NK-92 (cell line): ENCODE results near the gene SUSD5.
"Not testable (repeated sequence)": the region's sequence is repeated elsewhere in the genome, so short reads cannot be mapped to it uniquely, and the experiment has no call there.

Experiments used
- DNase-seq: peaks from one replicate; lab custom pipeline; 2025; ENCODE audit not compliant: unreplicated experiment; lab: John Stamatoyannopoulos, UW

Gene SUSD5

DNA sequence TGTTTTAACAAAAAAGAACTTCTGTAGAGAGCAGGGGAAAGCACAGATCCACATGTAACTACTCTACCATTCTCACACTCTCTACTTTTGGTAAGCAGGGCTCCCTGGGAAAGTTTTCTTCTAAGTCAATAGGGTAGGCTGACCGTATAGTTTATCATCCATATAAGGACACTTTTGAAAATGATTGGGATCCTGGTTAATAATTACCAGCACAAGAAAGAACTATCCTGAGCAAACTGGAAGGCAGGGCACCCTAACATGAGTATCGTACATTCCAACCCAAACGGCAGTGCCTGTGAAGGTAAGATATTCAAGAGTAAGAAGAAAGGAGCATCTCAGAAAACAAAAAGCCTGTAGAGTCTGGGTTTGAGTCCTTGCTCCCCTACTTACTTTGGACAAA, 22.1 kb downstream of the SUSD5 start:
- no peak for DNase-seq

DNA sequence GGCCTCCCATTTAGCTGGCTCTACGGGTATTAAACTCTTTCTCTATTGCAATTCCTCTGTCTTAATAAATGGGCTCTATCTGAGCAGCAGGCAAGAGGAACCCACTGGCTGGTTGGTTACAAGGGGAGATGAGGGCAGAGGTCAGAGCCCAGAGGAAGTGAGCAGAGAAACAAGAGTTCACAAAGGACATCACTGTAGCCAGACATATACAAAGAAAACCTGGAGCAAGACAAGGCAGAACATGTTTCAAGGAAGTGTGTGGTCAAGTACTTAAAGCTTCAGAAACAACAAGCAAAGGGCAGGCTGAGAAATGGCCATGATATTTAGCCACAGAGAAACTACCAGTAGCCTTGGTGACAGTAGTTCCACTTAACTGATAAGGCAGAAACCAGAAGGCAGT, 24.3 kb downstream of the SUSD5 start:
- DNase-seq = no peak

DNA sequence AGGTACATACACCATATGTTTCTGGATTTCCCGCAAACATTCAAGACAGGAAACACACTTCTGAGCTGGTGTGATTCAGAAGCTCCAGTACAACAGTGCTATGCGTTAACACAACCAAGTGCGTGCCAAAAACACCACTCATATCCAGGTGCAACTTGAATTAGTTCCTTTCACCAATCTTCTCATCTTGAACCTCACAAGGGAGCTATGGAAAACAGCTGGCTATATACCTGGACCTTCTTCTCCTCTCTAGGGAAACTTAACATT, 31.3 kb downstream of the SUSD5 start:
- no peak for DNase-seq

DNA sequence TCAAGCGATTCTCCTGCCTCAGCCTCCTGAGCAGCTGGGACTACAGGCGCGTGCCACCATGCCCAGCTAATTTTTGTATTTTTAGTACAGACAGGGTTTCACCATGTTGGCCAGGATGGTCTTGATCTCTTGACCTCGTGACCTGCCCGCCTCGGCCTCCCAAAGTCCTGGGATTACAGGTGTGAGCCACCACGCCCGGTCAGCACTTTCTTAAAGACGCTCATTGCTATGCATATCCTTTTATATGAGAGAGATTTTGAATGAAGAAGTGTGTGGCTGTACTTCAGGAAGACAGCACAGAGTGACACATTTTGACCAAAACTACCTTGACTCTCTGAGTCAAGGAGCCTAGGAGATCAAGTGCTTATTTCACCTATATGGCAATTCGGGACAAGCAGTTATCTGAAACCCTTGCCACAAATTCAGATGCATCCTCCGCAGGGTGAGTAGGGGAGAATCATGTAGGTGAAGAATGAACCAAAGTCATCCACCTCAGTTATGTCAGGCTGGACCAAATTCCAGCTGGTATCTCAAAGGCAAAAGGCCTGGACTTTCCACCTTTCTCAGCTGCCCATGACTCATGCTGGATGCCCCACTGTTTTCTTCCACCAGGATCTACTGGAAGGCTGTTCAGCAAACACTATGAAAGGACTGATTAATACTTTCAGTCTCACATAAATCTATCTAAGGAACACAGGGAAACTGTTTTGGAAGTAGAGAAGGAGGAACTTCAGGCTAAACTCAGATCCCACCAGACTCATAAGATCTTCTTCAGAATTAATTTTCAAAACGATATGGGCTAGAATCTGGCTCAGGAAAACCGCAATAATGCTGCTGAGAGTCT, 31.9 kb downstream of the SUSD5 start:
- no peak for DNase-seq

DNA sequence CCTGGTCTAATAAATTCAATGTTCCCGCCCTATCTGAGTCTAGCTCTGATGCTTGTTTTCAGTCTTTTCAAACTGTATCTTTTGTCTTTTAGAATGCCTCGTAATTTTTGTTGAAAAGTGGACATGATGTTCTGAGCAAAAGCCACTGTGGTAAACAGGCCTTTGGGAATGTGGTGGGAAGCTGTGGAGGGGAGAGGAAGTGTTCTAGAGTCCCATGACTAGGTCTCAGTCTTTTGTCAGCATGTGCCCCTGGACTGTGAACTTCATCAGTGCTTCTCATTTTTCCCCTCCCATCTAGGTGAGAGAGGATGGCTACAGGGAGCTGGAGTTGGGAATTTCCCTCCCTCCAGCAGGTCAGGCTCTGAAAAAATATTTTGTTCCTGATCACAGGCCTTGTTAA, 33.7 kb downstream of the SUSD5 start:
- DNase-seq = no peak

DNA sequence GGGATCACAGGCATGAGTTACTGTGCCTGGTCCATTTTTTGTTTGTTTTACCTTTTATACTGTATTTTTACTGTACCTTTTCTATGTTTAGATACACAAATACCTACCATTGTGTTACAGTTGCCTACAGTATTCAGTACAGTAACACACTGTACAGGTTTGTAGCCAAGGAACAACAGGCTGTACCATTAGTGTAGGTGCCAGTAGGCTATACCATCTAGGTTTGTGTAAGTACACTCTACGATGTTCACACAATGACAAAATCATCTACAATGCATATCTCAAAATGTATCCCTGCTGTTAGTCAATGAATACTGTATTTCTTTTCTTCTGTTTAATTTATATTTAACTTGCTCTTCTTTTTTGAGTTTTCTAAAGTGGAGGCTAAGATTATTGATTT, 37.0 kb downstream of the SUSD5 start:
- not testable (repeated sequence) for DNase-seq

DNA sequence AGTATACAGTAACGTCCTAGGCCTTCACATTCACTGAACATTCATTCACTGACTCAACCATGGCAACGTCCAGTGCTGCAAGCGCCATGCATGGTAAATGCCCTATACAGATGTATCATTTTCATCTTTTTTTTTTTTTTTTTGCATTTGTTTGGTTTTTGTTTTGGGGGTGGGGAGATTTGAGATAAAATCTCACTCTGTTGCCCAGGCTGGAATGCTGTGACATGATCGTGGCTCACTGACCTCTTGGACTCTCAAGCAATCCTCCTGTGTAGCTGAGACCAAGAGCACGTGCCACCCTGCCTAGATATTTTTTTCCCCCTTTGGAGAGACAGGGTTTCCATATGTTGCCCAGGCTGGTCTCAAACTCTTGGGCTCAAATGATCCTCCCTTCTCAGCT, 37.4 kb downstream of the SUSD5 start:
- DNase-seq = no peak

DNA sequence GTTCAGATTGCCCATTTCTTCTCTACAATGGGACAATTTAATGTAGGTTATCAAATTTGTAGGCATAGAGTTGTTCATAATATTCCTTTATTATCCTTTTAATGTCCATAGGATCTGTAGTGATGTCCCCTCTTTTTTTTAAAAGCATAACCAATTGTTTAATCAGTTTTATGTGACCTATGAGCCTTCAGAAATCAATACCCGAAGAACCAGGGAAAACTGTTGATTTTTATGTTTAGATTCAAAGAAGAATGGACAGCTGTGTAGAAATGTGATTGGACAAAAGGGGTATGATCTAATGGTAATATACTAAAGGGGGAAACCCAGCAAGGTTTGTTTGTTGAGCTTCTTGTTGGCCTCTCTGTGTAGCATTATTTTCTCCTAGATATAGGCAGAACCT, 39.5 kb downstream of the SUSD5 start:
- DNase-seq = no peak

DNA sequence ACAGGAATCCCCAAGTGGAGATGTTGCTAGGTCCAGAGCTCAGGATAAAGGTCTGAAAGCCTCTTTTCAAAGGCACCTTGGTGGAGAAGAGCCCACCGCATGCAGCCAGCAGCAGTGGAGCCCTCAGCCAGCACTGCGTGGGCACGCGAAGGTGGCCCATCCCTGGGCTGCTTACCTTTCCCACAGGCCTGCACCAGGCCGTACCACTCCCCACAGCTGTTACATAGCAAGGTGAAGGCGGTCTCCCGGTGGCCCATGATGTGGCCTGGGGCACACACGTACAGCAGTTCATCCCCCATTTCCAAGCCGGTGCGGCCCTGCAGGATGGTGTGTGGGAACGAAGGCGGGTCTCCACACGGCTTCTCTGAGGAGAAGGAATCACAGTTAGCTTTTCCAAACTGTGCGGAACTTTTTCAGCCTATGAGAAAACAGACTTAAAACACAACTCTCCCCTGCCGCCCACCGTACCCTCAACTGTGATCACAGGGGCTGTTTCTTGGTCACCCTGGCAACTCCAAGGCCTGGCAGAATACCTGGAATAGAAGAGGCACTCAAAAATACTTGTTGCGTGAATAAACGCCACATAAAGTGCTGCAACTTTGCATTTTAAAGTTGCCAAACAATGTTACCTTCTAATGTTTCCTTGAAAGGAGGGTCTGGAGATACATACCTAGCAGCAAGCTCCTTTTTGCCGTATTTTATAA, 43.7 kb downstream of the SUSD5 start:
- no peak for DNase-seq

DNA sequence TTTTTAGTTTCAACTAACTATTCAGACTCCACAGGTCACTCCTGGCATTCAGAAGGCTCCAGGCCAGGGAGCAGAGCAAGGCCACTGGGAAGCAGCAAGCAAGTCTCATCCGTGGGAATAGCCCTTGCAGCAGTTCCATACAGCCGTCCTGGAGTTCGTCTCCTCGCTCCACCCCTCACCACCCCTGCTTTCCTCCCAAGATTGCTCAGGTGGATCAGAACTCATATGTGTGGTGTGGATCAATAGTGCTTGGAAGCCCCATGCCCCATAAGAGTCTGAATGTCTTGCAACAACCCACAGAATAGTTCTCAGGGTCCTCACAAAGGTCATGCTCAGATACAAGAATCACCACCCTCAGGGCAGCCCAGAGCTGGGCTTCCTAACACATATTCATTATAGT, 44.5 kb downstream of the SUSD5 start:
- DNase-seq = no peak

DNA sequence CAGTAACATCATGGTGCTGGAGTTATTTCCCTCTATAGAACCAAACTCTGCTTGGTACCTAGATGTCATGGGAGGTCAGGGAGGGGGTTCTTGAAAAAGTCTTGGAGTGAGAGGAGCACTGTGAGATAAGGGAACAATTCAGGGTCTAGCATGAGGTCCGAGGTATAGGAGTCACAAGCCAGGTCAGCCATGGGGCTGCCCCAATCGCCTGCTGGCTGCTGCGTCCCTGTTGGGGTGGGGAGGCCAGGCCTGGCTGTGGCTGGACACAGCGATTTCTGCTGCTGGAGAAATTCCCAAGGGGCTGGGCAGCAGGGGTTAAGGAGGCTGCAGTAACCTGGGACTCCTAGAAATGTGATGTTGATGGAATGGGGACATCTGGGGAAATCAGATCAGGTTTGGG, 44.9 kb downstream of the SUSD5 start:
- DNase-seq = no peak

DNA sequence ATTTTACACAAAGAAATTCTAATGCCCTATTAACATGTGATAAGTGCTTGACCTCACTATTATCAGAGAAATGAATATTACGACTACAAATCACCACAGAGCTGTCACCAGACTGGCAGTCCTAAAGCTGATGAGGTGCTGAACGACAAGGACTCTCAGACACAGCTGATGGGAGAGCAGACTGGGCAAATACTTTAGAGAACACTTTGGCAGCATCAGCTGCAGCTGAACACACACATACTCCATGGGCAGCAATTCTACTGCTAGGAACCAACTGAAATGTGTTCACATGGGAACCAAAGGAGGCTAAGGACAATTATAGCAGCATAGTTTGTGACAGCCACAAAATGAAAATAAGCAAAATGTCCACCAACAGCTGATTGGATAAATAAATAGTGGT, 45.5 kb downstream of the SUSD5 start:
- no peak for DNase-seq

DNA sequence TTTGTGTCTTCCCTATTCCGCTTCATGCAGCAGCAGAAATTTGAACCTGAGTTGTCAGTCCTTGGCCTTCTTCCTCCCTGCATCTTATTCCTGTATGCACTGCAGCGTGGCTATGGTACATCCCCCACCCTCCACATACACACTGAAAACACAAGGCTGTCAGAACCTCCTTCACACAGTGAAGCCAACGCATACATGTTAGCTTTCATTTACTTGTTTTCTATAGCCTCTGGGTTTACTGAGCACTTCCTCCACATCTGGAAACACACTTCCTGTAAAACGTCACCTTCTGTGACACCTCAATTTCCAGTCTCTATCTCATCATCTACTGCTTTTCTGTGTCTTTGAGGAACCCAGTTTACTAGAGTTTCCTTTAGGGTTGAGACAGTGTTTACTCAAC, 47.0 kb downstream of the SUSD5 start:
- no peak for DNase-seq

DNA sequence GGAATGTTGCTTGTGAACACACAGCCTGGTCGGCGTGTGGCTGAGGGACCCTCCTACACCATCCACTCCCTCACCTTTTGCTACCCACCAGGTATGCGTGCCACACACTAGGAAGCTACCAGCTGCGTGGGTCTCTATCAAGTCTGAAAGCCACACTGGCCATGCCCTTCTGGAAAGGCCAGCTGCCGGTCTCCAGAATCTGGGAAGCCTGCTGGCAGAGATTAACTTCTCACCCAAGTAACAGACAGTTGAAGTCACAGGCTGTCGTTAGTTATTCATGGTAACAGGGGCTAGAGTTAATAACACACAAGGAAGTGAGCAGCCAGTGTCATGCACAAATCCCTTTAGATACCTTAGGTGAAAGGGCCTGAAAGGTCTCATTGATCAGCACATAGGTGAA, 48.1 kb downstream of the SUSD5 start:
- DNase-seq = no peak

DNA sequence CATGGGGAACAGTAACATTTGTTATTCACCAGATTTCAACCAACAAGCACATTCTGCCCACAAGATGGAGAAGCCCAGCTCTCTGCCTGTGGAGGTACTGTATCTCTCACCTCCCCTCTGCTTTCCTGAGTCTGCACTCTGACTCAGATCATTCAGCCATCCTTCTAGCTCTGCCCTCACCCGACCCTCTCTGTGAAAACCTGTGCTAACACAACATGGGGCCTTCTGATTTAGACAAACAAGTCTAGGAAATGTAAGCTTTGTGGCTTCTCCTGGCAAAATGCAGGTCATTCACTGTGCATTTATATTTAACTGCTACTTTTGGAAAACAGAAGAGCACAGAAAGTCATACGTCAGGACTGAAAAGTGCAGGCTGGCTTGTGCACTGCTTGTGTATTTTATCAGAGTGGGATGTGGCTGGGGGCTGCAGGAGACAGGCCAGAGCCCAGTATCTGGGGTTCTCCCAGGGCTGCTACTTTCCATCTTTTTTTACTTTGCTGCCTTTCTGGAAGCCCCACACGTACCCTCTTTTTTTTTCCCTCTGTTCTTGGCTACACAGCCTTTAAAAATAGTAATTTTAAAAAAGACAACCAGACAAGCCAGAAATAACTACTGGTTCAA, 50.8 kb downstream of the SUSD5 start:
- DNase-seq = no peak

DNA sequence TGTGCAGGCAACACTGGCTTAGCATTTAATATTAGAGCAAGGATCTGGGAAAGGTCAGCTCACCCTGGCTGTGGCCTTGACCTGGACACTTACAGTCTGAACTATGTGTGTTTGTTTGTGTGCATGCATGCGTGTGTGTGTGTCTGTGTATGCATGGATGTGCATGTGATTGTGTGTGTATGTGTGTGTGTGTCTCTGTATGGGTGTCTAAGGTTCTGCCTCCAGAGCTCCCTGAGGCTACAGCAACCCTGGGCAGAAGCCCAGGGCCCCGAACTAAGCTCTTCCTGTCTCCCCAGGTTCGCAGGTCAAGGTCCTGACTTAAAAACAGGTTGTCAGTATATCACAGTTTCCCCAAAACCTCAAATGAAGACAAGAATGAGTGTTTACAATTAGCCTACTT, 51.3 kb downstream of the SUSD5 start:
- DNase-seq = no peak

DNA sequence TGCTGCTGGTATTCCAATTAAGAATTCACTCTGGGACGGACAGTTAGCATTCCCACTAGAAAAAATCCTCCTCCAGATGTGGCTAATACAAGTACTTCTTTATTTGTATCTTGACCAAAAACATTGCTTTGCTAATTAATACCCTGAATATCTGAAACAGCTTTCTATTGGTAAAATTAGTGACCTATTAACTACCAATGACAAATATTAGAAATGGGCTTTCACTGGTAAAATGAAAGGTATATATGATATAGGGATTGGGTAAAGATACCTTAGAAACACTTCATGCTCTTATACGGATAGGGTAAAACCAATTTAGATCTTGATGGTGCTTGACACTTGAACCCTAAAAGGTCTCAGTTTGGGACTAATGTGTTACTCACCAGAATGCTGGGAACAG, 52.5 kb downstream of the SUSD5 start:
- DNase-seq = no peak

DNA sequence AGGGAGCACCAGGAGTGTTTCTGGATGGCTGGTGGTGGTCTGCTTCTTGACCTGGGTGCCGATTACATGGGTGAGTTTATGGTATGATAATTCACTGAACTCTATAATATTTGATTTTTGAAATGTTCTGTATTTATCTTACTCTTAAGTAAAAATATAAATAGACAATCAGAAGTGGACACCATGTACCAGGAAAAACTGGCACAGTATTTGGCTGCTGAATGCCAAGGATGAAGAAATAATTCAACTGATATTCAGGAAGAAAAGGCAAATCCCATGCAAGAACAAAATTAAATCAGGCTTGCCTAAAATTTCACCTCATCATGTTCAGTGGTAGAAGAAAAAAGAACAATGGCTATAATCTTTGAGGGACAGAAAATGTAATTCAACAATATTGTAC, 53.2 kb downstream of the SUSD5 start:
- DNase-seq = no peak

DNA sequence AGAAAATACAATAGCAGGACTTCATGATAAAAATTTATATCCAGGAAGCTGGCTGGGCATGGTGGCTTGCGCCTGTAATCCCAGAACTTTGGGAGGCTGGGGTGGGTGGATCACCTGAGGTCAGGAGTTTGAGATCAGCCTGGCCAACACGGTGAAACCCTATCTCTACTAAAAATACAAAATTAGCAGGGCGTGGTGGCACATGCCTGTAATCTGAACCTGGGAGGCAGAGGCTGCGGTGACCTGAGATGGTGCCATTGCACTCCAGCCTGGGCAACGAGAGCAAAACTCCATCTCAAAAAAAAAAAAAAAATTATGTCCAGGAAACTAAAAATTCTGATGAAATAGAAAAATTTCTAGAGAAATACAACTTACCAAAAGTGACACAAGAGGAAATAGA, 56.0 kb downstream of the SUSD5 start:
- DNase-seq = not testable (repeated sequence)

DNA sequence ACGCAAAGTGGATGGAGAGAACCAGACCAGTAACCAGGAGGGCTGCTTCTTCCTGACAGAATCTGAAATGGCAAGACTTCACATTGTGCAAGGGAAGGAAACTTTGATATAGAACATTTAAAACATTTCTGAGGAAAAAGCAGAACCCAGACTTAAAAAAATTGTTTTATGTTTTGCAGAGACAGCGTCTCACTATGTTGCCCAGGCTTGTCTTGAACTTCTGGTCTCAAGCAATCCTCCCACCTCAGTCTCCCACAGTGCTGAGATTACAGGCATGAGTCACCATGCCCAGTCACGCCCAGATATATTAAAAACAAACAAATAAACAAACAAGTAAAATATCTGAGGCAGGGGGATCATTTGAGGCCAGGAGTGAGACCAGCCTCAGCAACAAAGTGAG, 58.6 kb downstream of the SUSD5 start:
- DNase-seq = no peak

DNA sequence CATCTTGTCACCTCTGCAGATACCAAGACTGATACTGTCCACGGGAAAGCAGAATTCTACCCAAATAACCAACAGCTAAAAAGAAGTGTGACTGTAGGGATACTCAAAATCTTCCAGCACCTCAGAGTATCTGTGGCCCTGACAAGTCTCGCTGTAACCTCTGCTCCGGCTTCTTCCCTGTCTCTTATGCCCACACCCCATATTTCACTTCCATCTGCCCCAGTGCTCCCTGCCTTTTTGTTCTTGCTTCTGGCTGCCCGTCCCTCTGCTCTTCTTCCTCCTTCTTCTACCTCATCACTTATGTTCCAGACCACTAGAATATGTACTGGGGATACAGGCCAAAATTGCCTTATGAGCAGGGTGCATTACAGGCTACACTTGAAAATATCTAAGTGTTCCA, 59.4 kb downstream of the SUSD5 start:
- no peak for DNase-seq

DNA sequence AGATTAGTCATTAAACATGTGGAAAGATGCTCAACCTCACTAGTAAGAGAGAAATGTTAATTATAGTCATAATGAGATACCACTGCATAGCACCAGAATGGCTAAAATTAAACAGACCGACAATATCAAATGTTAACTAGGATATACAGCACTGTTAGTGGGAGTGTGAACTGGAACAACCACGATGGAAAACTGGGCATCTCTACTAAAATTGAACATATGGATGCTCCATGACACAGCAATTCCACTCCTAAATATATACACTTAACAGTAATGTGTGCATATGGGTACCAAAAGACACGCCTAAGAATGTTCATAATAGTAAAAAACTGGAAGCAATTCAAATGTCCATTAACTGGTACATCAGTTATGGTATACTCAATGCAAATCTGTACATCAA, 63.3 kb downstream of the SUSD5 start:
- DNase-seq = no peak

DNA sequence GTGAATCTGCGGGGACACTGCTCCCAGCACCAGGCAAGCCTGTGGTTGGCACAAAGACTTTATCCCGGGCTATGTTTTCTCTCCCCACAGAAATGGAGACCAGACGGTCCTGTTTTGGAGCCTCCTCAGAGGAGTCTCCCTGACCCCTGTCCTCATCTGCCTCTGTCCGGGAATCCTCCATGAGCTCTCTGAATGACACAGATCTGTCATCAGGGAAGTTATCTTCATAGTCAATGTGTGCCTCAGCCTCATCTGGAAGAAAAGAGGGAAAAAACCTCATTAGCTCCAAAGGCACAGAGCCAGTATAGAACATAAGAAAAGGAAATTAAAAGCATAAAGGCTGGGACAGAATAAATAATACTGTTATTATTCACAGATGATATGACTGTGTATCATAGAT, 64.8 kb downstream of the SUSD5 start:
- no peak for DNase-seq
